NCI-H1092 treated with DMSO at 0.1 percent for 48 hours (cell line): ENCODE measurements around the gene NT5C3A.
"Not testable (repeated sequence)": the region's sequence is repeated elsewhere in the genome, so short reads cannot be mapped to it uniquely, and the experiment has no call there.

Experiments
- DNase-seq: peaks from one replicate; lab custom pipeline; 2025; lab: John Stamatoyannopoulos, UW

Gene NT5C3A

DNA sequence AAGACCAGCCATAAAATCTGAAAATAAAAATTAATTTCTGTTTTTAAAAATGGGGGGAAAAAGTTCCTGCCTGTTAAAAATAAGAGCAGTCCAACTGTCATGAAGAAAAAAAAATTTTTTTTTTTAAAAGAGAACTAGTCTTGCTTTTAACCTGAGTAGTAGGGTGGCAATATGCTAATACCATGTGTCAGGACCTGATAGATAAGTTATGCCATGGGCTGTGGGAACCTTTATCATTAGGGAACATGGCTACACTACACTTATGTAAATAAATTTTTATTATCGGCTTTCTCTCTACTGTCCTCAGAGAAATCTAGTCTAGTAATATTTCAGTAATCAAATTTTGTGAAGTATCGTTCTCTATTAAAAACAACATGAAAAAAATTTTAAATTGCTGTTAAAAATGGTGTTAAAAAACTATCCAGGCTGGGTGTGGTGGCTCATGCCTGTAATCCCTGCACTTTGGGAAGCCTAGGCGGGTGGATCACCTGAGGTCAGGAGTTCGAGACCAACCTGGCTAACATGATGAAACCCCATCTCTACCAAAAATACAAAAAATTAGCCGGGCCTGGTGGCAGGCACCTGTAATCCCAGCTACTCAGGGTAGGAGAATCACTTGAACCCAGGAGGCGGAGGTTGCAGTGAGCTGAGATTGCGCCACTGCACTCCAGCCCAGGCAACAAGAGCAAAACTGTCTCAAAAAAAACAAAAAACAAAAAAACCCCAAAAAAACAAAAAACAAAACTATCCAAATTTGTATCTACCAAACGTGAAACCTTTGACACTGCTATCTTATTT lies 20.7 kb downstream of the NT5C3A start:
- no peak for DNase-seq

DNA sequence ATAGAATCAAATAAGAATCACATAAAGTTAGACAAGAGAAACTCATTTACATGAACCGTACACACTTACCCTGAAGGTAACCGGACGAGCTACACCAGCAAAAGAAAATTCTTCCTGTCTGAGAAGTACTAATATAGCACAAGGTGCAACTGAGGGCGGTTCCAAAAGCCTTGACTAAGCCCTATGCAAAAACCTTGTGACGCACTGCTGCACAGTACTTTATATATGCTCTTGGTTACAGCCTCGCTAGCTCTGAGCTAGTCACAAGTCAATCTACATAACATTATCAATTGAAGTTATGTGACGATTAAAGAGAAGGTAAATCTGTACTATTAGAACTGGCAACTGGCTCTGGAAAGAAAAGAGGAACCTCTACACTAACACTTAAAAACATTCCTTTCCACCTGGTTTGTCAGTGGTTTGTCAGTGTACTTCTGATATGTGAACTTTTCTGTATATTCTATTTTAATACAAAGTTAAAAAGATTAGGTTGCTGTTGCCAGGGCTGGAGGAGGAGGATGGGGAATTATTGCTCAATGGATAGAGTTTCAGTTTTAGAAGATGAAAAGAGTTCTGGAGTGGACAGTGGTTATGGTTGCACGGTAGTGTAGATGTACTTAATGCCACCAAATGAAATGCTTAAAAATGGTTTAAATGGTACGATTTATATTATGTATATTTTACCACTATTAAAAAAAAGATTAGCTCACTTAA lies 21.6 kb downstream of the NT5C3A start:
- no peak for DNase-seq

DNA sequence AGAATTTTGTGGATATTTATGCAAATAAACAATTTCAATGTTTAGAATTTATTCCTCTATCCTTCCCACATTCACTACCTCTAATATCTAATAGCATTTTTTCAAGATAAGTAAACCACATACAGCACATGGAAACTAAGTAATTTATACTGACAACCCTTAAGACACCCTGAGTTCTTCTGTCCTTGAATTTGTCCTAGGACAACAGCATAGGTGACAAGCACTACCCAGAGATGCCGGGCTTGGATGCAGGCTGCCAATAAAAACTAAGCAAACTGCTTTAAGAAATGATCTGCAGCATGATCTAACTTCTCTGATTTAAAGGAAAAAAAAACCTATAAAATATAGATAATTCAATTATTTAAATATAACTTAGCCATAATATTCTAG lies 22.7 kb downstream of the NT5C3A start:
- DNase-seq = no peak

DNA sequence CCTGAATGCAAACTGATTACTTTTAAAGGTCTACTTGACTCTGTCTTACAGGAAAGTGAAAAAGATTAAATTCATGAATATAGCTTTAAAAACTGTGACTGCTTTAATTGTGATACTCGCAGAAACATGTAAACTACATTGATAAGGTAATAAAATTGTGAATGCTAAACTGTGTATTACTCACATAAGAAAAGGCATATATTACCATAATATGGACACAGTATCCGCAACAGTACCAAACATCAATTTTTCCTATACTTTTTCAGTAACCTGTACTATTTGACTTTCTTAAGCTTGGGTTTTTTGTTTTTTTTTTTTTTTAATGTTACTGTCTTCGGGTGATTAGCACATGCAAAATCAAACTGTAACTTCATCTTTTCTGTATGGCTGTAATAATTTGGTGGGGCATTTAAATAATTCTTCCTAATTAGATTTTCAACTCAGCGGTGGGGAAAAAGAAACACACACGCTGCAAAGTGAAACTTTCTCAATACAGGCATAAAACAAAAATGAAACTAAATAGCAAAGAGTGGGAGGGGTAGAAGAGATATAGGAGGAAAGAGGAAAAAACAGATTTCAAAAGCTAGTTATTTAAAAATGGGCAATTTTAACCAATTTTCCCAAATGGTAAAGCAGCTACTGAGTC lies 23.2 kb downstream of the NT5C3A start:
- DNase-seq = no peak

DNA sequence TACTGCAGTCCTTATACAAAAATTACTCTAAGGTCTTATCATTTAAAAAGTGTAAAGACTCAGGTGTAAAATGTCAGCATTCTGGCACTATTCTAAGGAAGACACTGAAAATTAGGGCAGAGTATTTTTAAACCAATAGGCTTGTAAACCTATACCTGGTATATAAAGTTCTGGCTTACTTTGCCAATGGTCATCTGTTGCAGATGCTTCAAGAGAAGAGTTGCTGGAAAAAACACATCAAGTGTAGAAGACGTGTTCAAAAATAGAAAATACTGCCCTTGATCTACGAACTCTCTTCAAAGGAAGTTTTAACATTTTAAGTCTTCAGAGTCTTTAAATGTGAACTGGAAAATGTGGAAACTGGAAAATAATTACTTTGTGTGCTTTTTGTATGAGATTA lies 23.9 kb downstream of the NT5C3A start:
- DNase-seq = no peak

DNA sequence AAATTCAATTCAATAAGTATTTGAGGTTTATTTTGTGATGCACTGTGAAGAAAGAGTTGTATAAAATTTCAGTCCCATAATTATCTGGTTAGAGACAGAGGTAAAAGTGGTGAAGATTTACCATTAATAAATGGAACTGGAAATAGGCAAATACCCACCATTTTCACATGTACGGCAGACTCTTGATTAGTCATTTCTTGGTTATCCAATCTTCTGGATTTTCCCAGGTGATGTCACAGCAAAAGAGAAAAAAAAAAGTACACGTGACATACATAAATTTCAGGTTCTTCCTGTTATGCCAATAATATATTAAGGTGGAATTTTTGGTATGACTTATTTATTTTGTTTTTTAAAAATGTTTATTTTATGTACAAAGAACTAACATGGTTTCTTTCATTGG lies 26.8 kb downstream of the NT5C3A start:
- no peak for DNase-seq

DNA sequence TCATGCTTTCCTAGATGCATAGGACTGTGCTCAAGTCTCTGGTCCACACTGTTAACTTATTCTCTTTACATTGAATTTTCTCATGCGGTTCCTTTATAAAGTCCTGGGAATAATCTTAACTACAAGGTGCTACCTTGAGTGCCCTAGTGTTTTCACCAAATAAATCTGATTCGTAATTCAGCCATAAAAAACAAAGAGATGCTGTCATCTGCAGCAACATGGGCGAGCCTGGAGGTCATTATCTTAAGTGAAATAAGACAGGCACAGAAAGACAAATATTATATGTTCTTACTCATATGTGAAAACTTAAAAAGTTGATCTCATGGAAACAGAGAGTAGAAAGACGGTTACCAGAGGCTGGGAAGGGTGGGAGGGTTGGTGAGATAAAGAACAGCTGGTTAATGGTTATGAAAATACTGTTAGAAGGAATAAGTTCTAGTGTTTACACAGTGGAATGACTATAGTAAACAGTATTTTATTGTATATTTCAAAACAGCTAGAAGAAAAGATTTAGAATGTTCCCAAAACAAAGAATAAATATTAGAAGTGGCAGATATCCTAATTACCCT lies 38.3 kb downstream of the NT5C3A start:
- DNase-seq = no peak

DNA sequence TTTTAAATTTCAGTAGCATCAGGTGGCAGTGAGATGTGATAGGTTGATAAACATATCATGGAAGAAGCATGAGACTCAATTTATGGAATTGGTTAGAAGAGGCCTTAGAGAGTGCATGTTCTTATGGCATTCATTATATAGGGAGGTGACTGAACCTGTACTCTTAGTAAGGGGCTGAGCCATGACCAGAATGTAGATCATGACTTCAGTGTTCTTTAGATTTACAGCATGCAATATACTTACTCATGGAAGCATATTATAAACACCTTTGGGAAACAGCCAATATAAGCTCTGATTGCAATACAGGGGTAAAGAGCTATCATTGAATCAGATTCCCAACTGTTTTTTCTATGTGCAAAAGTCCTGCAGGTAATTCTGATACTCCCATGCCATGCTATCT lies 50.2 kb downstream of the NT5C3A start:
- DNase-seq = no peak

DNA sequence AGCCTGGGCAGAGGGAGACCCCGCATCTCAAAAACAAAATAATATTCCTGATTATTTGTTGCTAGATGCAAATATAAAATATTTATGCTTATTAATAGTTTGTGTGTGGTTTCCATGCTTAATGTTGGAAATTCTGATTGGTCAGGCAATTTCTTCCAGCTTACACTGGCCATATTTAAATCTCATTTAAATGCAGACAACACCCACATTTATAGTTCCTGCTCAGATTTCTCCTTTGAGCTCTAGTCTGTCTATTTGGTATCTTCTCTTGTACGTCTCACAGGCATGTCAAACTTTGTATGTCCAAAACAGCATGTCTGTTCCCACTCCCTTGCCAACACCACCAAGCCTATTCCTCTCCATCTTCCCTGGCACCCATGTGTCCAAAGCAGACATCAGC lies 52.8 kb downstream of the NT5C3A start:
- no peak for DNase-seq

DNA sequence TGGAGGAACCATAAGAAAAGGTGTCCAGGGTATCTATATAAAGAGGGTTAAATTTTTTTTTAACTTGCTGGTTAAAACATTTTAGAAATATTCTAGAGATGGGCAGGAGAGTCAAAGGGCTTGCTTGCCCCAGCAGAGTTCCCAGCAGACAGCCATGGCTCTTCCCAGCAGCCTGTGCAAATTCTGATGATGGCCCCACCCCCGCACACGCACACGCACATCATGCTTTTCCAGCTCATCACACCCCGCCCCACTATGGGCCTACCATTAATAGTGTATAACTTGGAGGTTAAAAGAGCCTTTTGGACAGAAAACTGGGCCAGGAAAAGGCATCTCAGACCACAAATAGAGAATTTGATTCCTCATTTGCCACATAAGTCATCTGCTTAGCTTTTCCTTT lies 56.9 kb downstream of the NT5C3A start:
- DNase-seq = not testable (repeated sequence)

DNA sequence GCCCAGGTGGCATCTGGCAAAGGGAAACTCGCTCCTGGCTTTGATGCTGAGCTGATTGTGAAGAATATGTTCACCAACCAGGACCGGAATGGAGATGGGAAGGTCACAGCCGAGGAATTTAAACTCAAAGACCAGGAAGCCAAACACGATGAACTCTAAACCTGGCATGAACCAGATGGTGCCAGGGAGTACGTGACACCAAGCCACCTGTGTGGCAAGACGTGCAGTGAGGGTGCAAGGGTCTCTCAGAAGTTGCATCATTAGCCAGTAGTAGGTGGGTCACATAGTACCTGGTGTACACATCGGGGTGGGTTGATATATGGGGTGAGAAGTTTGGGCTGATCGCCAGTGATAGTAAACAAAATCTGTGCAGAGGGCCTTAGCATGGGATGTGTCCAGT lies 57.4 kb downstream of the NT5C3A start:
- not testable (repeated sequence) for DNase-seq

DNA sequence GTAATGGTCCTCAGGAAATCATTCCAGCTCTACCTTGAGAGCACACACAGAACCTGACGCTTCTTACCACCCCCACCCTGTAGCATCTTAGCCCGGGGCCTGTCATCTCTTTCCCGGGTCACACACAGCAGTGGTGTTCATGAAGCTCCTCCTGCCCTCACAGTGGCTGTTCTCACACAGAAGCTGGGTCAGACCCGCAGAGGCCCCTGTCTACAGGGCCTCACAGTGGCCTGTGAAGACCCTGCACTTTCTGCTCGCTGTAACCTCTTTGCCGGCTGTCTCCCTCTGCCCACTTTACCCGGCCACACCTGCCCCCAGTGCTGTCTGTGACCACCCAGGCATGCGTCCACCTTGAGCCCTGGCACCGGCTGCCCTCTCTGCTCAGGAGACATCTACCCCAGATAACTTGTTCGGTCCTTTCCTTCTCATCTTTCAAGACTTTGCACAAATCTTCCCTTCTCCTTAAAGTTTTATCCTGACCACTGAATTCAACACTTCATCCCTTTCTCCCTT lies 58.4 kb downstream of the NT5C3A start:
- DNase-seq = not testable (repeated sequence)

DNA sequence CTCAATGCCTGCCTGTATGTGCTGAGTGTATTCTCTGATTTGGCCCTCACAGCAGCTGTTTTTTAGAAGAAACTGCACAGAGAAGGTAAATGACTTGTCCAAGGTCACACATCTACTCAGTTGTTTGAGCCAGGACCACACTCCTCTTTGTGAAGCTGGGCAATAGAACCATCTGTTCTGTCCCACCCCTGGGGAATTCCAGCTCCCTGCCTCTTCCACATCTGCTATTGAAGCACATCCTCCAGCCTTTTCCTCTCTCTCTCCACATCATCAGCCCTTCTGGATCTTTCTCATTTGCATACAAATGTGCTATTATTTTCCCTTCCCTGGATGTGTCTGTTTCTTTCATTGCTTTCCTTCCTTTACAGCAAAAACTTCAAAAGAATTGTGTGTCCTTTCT lies 59.5 kb downstream of the NT5C3A start:
- DNase-seq = not testable (repeated sequence)

DNA sequence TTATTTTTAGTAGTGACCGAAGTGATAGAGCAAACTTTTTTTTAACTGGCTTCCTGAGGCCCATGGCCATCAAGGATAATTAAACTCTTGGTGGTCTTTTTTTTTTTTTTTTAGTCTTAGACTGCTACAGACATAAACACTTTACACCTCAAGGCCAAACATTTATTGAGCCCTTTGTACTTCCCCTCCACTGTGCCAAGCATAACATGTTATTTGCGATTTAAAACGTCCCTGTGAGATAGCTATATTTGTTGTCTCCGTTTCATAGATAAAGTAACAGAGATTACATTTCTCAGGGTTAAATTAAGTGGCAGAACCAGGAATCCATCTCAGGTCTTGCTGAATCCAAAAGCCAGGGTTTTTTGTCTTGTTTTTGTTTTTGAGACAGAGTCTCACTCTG lies 63.2 kb downstream of the NT5C3A start:
- not testable (repeated sequence) for DNase-seq

DNA sequence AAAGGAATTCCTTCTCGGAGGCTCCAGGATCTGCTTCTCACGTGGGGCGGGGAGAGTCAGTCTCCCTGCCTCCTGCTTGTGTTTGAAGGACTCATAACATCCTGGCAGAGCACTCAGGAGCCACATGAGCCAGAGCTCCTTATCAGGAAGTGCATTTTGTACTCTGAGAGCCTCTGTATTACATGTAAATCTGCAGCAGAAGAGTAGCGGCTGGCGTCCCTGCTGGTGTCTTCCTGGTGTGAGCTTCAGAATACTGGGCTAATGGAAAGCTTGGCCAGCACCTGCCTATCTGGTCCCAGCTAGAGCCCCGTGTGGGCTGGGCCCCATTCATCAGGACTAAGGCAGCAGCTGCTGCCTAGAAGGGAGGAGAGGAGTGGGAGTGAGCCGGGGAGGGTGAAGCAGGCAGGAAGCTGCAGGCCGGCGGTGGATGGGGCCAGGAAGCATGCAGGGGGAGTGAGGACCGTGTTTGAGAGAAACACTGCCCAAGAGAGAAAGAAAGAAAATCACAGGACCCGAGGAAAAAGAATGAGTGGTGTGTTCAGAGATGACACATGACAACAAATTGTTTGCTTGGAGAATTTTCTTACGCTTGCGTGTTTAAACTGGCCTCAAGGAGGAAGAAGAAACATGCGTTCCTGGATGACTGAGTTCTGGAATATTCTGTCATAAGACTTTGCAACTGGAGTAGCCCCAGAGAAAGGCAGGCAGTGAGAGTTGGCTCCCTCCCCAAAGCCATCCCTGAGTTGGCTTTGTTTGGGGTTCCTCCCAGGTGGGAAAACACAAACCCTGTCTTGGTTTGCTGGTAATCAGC lies 64.0 kb downstream of the NT5C3A start:
- peak; percentile 76 for DNase-seq

DNA sequence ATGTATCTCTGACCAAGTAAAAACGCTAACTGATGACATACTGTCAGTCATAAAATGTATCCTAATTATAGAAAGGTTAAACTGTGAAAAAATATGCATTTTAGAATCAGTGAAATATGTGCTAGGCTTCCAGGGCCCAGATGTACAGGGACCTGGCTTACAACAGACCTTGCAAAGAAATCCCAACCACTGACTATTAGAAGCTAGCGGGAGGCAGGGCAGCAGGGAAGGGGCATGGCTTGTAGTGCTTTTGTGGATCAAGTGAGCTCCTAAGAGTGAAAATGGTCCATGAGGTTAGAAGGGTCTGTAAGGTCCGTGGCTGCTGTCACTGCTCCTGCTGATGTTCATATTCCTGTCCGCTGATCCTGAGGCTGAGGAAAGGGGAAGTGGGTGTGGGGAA lies 64.6 kb downstream of the NT5C3A start:
- DNase-seq = not testable (repeated sequence)

DNA sequence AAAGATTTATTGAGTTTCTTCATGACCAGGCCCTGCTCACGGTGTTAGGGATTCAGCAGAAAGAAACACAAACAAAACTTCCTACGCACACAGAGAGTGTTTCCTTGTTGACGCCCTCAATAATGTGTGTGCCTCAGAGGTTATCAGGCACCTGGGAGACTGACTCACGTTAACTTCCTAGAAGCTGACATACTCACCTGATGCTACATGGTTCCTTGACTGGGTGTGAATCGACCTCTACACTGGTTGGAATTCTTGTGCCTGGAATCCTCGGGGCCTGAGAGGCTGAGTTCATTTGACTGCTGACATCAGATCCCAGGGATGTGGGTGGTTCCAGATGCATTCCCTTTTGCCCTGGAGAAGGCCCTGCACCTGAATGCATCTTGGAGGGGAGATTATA lies 69.8 kb downstream of the NT5C3A start:
- DNase-seq = not testable (repeated sequence)

DNA sequence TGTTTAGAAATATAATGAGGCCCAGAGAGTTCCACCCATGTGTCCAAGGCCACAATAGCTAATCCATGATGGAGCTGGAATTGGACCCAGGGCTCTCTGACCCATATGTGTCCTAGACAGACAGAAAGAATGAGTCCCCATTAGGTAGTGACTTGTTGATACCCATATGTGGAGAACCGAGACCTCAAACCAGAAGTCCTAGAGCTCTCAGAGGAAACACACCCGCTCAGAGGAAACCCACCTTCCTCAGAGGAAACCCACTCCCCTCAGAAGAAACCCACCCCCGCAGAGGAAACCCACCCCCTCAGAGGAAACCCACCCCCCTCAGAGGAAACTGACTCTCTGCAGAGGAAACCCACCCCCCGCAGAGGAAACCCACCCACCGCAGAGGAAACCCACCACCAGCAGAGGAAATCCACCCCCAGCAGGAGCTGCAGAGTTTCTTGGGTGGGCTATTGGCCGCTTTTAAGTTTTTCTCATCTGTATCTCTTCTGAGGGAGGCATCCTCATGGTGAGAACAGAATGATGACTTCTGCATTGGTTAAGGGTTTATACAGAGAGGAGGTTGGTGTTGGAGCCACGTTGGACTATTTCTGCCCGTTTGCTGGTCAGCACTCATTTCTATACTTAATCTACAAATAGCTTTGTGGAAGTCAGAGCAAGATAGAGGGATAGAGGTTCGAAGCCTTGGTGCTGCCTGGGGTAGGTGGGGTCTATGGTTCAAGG lies 70.4 kb downstream of the NT5C3A start:
- not testable (repeated sequence) for DNase-seq

DNA sequence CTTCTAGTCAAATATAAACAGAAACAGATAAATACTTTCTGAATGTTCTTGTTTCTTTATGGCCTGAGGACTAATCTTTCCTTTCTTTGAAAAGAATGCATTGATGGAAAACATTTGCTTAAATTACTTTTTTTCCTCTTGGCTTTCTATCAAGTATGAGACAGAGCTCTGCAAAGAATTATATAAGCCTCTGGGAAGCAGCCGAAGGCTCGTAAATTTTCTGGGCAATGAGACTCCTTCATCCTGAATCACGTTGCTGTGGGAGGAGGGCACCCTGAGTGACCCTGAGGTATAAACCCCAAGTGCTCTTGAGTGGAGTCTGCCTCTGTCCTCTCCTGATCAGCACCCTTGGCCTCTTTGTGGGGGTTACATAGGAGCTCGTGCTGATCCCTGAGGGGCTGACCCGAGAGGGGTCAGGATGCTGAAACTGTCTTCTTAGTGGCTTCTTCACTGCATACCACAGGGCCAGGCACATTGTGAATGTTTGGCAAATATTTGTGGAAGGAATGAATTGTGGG lies 71.4 kb downstream of the NT5C3A start:
- DNase-seq = not testable (repeated sequence)

DNA sequence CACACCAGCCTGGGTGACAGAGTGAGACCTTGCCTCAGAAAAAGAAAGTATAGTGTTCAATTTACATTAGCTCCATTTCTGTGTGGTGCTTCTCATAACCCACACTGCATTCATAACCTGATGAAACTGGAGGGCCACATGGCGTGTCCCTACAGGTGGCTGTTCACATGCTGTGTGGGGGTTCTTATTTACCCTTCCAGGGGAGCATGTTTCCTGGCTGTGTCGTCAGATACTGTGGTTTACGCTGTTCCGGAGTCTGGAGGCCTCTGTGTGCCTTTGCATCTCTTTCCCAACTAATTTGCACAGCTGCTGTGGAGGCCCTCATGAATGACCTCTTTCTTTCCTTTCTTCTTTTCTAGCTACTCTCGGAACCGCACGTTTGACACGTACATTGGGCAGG lies 74.4 kb downstream of the NT5C3A start:
- DNase-seq = not testable (repeated sequence)

DNA sequence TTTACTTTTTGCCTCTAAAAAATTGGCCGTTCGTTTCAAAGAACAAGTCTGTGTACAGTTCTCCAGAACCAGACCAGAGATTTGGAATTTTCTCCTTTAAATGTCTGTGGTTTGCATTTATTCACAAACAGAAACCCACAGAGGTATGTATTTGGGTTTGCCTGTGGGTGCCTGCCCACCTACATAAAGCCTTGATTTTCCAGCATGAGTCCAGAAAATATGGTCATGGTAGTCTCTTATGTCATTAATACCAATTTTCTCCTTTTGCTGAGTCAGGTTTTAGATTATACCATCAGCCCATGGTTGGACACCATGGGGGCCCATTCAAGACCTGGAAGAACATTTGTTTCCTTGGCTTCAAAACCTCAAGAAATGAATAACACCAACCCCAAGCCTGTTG lies 82.7 kb downstream of the NT5C3A start:
- DNase-seq = not testable (repeated sequence)
